Endothelial cell of umbilical vein (primary cell): ENCODE results near the gene ERLIN1. TPM values are rescaled to one million over a fixed set of nuclear protein-coding genes. Genes with fewer than 3 reads are reported as not detected.

Source experiments
- BruUV-seq: library from RNA; stranded (reverse); fragments of 400-500 nt; replicated peaks from 2 replicates; lab custom pipeline; 2021; lab: Mats Ljungman, UMichigan
- CTCF ChIA-PET: fragments of 300-600, 350-600 bp; sonication (Branson Sonifier 250); formaldehyde crosslinking; loops from one replicate; lab custom pipeline; 2021; ENCODE audit warnings: antibody characterized with exemption, inconsistent platforms; lab: Charles Lee
- POLR2A ChIA-PET: fragments of 300-600, 350-600 bp; sonication (Branson Sonifier 250); formaldehyde crosslinking; loops from one replicate; lab custom pipeline; 2021; ENCODE audit warnings: antibody characterized with exemption, inconsistent platforms; lab: Charles Lee
- DNase-seq: peaks from one replicate; pipeline ENCODE4 v3.0.0-alpha.2; 2011; ENCODE audit warnings: low read depth, low spot score
- FAIRE-seq: peaks from 2 replicates; lab custom pipeline; 2011; peaks lifted over from hg19 to GRCh38; lab: Jason Lieb, UNC
- H2AFZ ChIP-seq: 2 replicates; pipeline ENCODE4 v1.6.0; 2012; ENCODE audit warnings: low read depth, low read length, control low read depth, inconsistent platforms
- H3K27ac ChIP-seq: 2 replicates; pipeline ENCODE4 v1.5.1; 2011; ENCODE audit warnings: low read depth, mild to moderate bottlenecking, control low read depth, low read length, moderate library complexity; ENCODE audit not compliant: insufficient read depth
- H3K27me3 ChIP-seq, 2 experiments: 2 replicates each; pipeline versions ENCODE4 v1.6.0 to v1.6.1; 2011; ENCODE audit warnings: low read length in 2 of 2, mixed read lengths in 1 of 2; ENCODE audit not compliant: control insufficient read depth in 2 of 2, insufficient read depth in 2 of 2
- H3K36me3 ChIP-seq, 2 experiments: 2 replicates in 1 of 2; 3 replicates in 1 of 2; pipeline ENCODE4 v1.5.1; 2011; ENCODE audit warnings: low read length in 2 of 2, mild to moderate bottlenecking in 1 of 2, moderate library complexity in 1 of 2; ENCODE audit not compliant: control insufficient read depth in 2 of 2, insufficient read depth in 2 of 2; ENCODE audit errors: extremely low read depth in 1 of 2
- H3K4me1 ChIP-seq: 3 replicates; pipeline ENCODE4 v1.5.1; 2011; ENCODE audit warnings: mild to moderate bottlenecking, low read length; ENCODE audit not compliant: control insufficient read depth, insufficient read depth; ENCODE audit errors: extremely low read depth
- H3K4me2 ChIP-seq: 2 replicates; pipeline ENCODE4 v1.6.1; 2011; ENCODE audit warnings: low read length, control low read depth, mixed read lengths; ENCODE audit not compliant: insufficient read depth
- H3K4me3 ChIP-seq, 3 experiments: fragments of 200-600 bp in 1 of 3; sonication (generic), shearing (Covaris generic) in 1 of 3; replicated peaks in 1 of 3; 2 replicates each; pipeline ENCODE4 v1.5.1; 2011 to 2016; ENCODE audit warnings: control low read depth in 3 of 3, low read length in 3 of 3, mild to moderate bottlenecking in 2 of 3, inconsistent platforms in 1 of 3, low read depth in 1 of 3, moderate library complexity in 1 of 3; ENCODE audit not compliant: insufficient read depth in 1 of 3
- H3K79me2 ChIP-seq: 2 replicates; pipeline ENCODE4 v1.6.0; 2012; ENCODE audit warnings: low read length, inconsistent platforms; ENCODE audit not compliant: control insufficient read depth, insufficient read depth
- H3K9ac ChIP-seq: replicated peaks from 2 replicates; pipeline ENCODE3; 2011; ENCODE audit warnings: low read length, control low read depth; ENCODE audit not compliant: insufficient read depth; ENCODE audit errors: extremely low read depth
- H3K9me1 ChIP-seq: replicated peaks from 3 replicates; pipeline ENCODE4 v1.6.0; 2011; ENCODE audit warnings: mild to moderate bottlenecking, low read length; ENCODE audit not compliant: control insufficient read depth, insufficient read depth; ENCODE audit errors: extremely low read depth
- H3K9me3 ChIP-seq: replicated peaks from 2 replicates; pipeline ENCODE4 v1.5.1; 2012; ENCODE audit warnings: low read length, inconsistent platforms; ENCODE audit not compliant: control insufficient read depth, insufficient read depth
- H4K20me1 ChIP-seq: replicated peaks from 2 replicates; pipeline ENCODE3; 2011; ENCODE audit warnings: mild to moderate bottlenecking, low read length; ENCODE audit not compliant: control insufficient read depth, insufficient read depth; ENCODE audit errors: extremely low read depth
- EZH2 ChIP-seq: IDR thresholded peaks from 2 replicates; pipeline ENCODE4 v1.6.1; 2012; ENCODE audit warnings: borderline replicate concordance, low read depth, mild to moderate bottlenecking, moderate library complexity, low read length, inconsistent platforms; ENCODE audit not compliant: severe bottlenecking
- FOS ChIP-seq: IDR thresholded peaks from 2 replicates; pipeline ENCODE4 v1.6.1; 2011; ENCODE audit warnings: mild to moderate bottlenecking, low read length, moderate library complexity, borderline replicate concordance; ENCODE audit not compliant: insufficient read depth
- GATA2 ChIP-seq: IDR thresholded peaks from 2 replicates; pipeline ENCODE4 v1.7.0; 2011; ENCODE audit warnings: low read depth, mild to moderate bottlenecking, moderate library complexity, mixed read lengths, low read length; ENCODE audit not compliant: insufficient read length, insufficient read depth
- JUN ChIP-seq: IDR thresholded peaks from 2 replicates; pipeline ENCODE4 v1.6.1; 2011; ENCODE audit warnings: borderline replicate concordance, low read depth; ENCODE audit not compliant: insufficient read length, insufficient read depth
- MYC ChIP-seq: IDR thresholded peaks from one replicate; pipeline ENCODE4 v1.6.1; 2011; ENCODE audit warnings: mild to moderate bottlenecking, low read depth, low read length
- POLR2A ChIP-seq: IDR thresholded peaks from 2 replicates; pipeline ENCODE4 v1.6.1; 2012; ENCODE audit warnings: low read depth, mild to moderate bottlenecking, control low read depth, low read length
- POLR2AphosphoS5 ChIP-seq: IDR thresholded peaks from 2 replicates; pipeline ENCODE4 v1.6.1; 2012; ENCODE audit warnings: low read depth, mild to moderate bottlenecking, control low read depth, low read length, moderate library complexity; ENCODE audit not compliant: insufficient read depth
- dilution Hi-C: fragments of 300-500 bp; cut with MboI; formaldehyde crosslinking; loops from one replicate; pipeline ENCODE4 v1.15.0; 2019; ENCODE audit warnings: low sequenced_read_pairs; ENCODE audit not compliant: extremely low pct_ligation_motif_present
- intact Hi-C: fragments of 100-400 bp; cut with micrococcal nuclease; formaldehyde crosslinking; loops from one replicate; pipeline ENCODE4 v1.10.0; 2022
- polyA plus RNA-seq, 4 experiments: library from polyadenylated mRNA; depleted of rRNA in 3 of 4; stranded (reverse) in 3 of 4; unstranded in 1 of 4; fragments of >200 nt; gene quantifications; 2 replicates each; pipeline versions ENCODE4 v1.2.1 to v1.2.3, GENCODE V29; 2011 to 2012; ENCODE audit warnings: missing spikeins in 1 of 4
- total RNA-seq: library from RNA; stranded (reverse); gene quantifications from 2 replicates; pipeline ENCODE4 v1.2.3, GENCODE V29; 2021
- TF ChIP-seq, protein P1 (sequence below): IDR thresholded peaks from 2 replicates; pipeline ENCODE4 v1.6.1; 2011; ENCODE audit not compliant: insufficient read depth, insufficient read length
- TF ChIP-seq, protein P2 (sequence below), 2 donors: IDR thresholded peaks; 1 replicate in 1 of 2; 2 replicates in 1 of 2; pipeline ENCODE4 v1.5.1; 2011; ENCODE audit warnings: low read length in 2 of 2, mild to moderate bottlenecking in 2 of 2, moderate library complexity in 2 of 2, control low read depth in 1 of 2, inconsistent platforms in 1 of 2, low read depth in 1 of 2; ENCODE audit not compliant: insufficient read depth in 1 of 2; ENCODE audit errors: extremely low read depth in 1 of 2

ERLIN1 gene
- total and polyA plus RNA-seq, 2 donors (not counting 3 experiments of a cell fraction or from before 2014, with no cell fraction given): 30.7 to 51.0 TPM

GRCh38 chr10:100168313-100168643 lies 17.6 kb downstream of the ERLIN1 start:
- POLR2A ChIA-PET: no interaction called here

More at GRCh38 chr10:100168313-100168643, 17.6 kb downstream of the ERLIN1 start:
- no peaks in the 10 kb centered on the region for H3K9me1 ChIP-seq
- H3K4me2 ChIP-seq: no peak overlapping the region
- TF ChIP-seq FOS: no peak
- TF ChIP-seq, protein P1, sequence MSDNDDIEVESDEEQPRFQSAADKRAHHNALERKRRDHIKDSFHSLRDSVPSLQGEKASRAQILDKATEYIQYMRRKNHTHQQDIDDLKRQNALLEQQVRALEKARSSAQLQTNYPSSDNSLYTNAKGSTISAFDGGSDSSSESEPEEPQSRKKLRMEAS: no peak
- TF ChIP-seq GATA2: no peak
- no peak for TF ChIP-seq JUN
- TF ChIP-seq, protein P2, sequence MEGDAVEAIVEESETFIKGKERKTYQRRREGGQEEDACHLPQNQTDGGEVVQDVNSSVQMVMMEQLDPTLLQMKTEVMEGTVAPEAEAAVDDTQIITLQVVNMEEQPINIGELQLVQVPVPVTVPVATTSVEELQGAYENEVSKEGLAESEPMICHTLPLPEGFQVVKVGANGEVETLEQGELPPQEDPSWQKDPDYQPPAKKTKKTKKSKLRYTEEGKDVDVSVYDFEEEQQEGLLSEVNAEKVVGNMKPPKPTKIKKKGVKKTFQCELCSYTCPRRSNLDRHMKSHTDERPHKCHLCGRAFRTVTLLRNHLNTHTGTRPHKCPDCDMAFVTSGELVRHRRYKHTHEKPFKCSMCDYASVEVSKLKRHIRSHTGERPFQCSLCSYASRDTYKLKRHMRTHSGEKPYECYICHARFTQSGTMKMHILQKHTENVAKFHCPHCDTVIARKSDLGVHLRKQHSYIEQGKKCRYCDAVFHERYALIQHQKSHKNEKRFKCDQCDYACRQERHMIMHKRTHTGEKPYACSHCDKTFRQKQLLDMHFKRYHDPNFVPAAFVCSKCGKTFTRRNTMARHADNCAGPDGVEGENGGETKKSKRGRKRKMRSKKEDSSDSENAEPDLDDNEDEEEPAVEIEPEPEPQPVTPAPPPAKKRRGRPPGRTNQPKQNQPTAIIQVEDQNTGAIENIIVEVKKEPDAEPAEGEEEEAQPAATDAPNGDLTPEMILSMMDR (IDR thresholded peaks at IDR 0.05; ENCODE audit: extremely low read depth in 1 of 2, insufficient read depth in 1 of 2, low read depth in 1 of 2, low read length in 2 of 2): no peak
- no peak for TF ChIP-seq POLR2AphosphoS5
- TF ChIP-seq MYC: no peak
- TF ChIP-seq EZH2: no peak
- no peak for TF ChIP-seq POLR2A
- no peak overlapping the region for H3K27ac ChIP-seq
- H3K79me2 ChIP-seq: no peaks in the 10 kb centered on the region
- H2AFZ ChIP-seq: no peak overlapping the region
- H3K9me3 ChIP-seq: no peaks in the 10 kb centered on the region
- BruUV-seq: no TSS peak
- H3K27me3 ChIP-seq: no peaks in the 10 kb centered on the region
- FAIRE-seq: no peak
- dilution Hi-C loops (no loop called here), intact Hi-C loops (no loop called here)
- H4K20me1 ChIP-seq: no peaks in the 10 kb centered on the region
- CTCF ChIA-PET: no interaction called here
- H3K4me3 ChIP-seq: no peak overlapping the region
- no peaks in the 10 kb centered on the region for H3K4me1 ChIP-seq
- no peak for DNase-seq
- H3K9ac ChIP-seq: no peak overlapping the region
- peaks cover 5 to 6% of the 10 kb centered on the region in 2 experiments for H3K36me3 ChIP-seq
